Vagina (tissue), 2 donors: ENCODE measurements around the gene ZSCAN9.

ENCODE experiments used
- POLR2A ChIP-seq, 2 donors: fragments of 450-650 bp; IDR thresholded peaks; one replicate each; pipeline ENCODE4 v1.6.1; 2017; ENCODE audit warnings: antibody characterized with exemption in 2 of 2, mild to moderate bottlenecking in 2 of 2, moderate library complexity in 2 of 2
- TF ChIP-seq, protein P1 (sequence below), 3 experiments: fragments of 450-650 bp in 2 of 3; fragments of 200-600 bp in 1 of 3; sonication (generic) in 1 of 3; IDR thresholded peaks; one replicate each; pipeline ENCODE4 v1.5.1; 2017 to 2019; ENCODE audit warnings: antibody characterized with exemption in 3 of 3, mild to moderate bottlenecking in 2 of 3, moderate library complexity in 2 of 3

DNA sequence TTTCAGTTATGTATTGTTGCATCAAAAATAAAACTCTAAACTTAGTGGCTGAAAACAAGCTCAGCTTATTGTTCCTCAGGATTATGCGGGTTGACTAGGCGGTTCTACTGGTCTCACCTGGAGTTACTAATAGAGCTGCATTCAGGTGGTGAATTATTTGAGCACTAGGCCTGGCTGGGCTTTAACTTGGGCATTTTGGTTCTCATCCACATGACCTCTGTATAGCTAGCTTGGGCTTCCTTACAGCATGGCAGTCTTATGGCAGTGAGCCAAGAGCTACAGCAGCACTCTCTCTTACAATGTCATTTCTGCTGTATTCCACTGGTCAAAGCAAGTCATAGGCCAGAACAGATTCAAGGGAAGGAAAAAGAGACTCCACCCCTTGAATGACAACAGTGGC, 57.9 kb downstream of the ZSCAN9 start:
- TF ChIP-seq, protein P1, sequence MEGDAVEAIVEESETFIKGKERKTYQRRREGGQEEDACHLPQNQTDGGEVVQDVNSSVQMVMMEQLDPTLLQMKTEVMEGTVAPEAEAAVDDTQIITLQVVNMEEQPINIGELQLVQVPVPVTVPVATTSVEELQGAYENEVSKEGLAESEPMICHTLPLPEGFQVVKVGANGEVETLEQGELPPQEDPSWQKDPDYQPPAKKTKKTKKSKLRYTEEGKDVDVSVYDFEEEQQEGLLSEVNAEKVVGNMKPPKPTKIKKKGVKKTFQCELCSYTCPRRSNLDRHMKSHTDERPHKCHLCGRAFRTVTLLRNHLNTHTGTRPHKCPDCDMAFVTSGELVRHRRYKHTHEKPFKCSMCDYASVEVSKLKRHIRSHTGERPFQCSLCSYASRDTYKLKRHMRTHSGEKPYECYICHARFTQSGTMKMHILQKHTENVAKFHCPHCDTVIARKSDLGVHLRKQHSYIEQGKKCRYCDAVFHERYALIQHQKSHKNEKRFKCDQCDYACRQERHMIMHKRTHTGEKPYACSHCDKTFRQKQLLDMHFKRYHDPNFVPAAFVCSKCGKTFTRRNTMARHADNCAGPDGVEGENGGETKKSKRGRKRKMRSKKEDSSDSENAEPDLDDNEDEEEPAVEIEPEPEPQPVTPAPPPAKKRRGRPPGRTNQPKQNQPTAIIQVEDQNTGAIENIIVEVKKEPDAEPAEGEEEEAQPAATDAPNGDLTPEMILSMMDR (IDR thresholded peaks at IDR 0.05), result no peak
- TF ChIP-seq POLR2A (IDR thresholded peaks at IDR 0.05), result no peak
